ENCODE measurements around the gene NSDHL. TPM values are rescaled to one million over a fixed set of nuclear protein-coding genes. Genes with fewer than 3 reads are reported as not detected.
"Not testable (repeated sequence)": the region's sequence is repeated elsewhere in the genome, so short reads cannot be mapped to it uniquely, and the experiment has no call there.

NSDHL gene
- polyA plus RNA-seq, 4 donors: 29.4 to 33.3 (median 31.5) TPM

- DNase-seq (ENCODE audit: low read depth in 4 of 4, low spot score in 3 of 4): not testable (repeated sequence)
Observed at GRCh38 chrX:152910018-152910417, 79.2 kb downstream of the NSDHL start.

GRCh38 chrX:152912106-152912505 is 81.2 kb downstream of the NSDHL start:
- no peak for DNase-seq (ENCODE audit: low read depth in 4 of 4, low spot score in 3 of 4)

- DNase-seq (ENCODE audit: low read depth in 4 of 4, low spot score in 3 of 4): no peak
Observed at GRCh38 chrX:152912641-152913040, 81.8 kb downstream of the NSDHL start.

GRCh38 chrX:152913346-152913745 is 82.5 kb downstream of the NSDHL start:
- DNase-seq (ENCODE audit: low read depth in 4 of 4, low spot score in 3 of 4): no peak

GRCh38 chrX:152913910-152914309 is 83.0 kb downstream of the NSDHL start:
- no peak for DNase-seq (ENCODE audit: low read depth in 4 of 4, low spot score in 3 of 4)

GRCh38 chrX:152915541-152916241 is 84.8 kb downstream of the NSDHL start:
- no peak for DNase-seq (ENCODE audit: low read depth in 4 of 4, low spot score in 3 of 4)

- no peak for DNase-seq (ENCODE audit: low read depth in 4 of 4, low spot score in 3 of 4)
Observed at GRCh38 chrX:152917656-152918579, 87.1 kb downstream of the NSDHL start.

- no peak for DNase-seq (ENCODE audit: low read depth in 4 of 4, low spot score in 3 of 4)
Observed at GRCh38 chrX:152918707-152919106, 87.8 kb downstream of the NSDHL start.

Other genes starting within 250 kb of the NSDHL start
- 1 to 10 TPM; 1.1 to 2.3 (median 1.6) TPM for gene GABRQ, start 193.2 kb upstream of the NSDHL start, polyA plus RNA-seq (ENCODE audit: insufficient read length in 4 of 4)
- not detected for gene MAGEA3, start 132.3 kb upstream of the NSDHL start, polyA plus RNA-seq (ENCODE audit: insufficient read length in 4 of 4)
- gene CSAG2, start 121.8 kb upstream of the NSDHL start, polyA plus RNA-seq (ENCODE audit: insufficient read length in 4 of 4): not detected
- not detected for gene MAGEA2B, start 116.4 kb upstream of the NSDHL start, polyA plus RNA-seq (ENCODE audit: insufficient read length in 4 of 4)
- gene CSAG1, start 97.3 kb upstream of the NSDHL start, polyA plus RNA-seq (ENCODE audit: insufficient read length in 4 of 4): not detected
- gene MAGEA12, start 97.3 kb upstream of the NSDHL start, polyA plus RNA-seq (ENCODE audit: insufficient read length in 4 of 4): not detected
- gene MAGEA2, start 77.2 kb upstream of the NSDHL start, polyA plus RNA-seq (ENCODE audit: insufficient read length in 4 of 4): not detected
- gene CSAG3, start 71.8 kb upstream of the NSDHL start, polyA plus RNA-seq (ENCODE audit: insufficient read length in 4 of 4): not detected
- gene MAGEA6, start 61.4 kb upstream of the NSDHL start, polyA plus RNA-seq (ENCODE audit: insufficient read length in 4 of 4): not detected
- gene CETN2, start 306 bp upstream of the NSDHL start, polyA plus RNA-seq (ENCODE audit: insufficient read length in 4 of 4): 100 to 1,000 TPM; 119 to 135 (median 132) TPM
- gene ZNF185, start 67.0 kb downstream of the NSDHL start, polyA plus RNA-seq (ENCODE audit: insufficient read length in 4 of 4): 10 to 100 TPM; 48.3 to 53.0 (median 49.6) TPM
- under 1 TPM; 0.10 to 0.41 (median 0.25) TPM for gene PNMA5, start 163.1 kb downstream of the NSDHL start, polyA plus RNA-seq (ENCODE audit: insufficient read length in 4 of 4)
- 10 to 100 TPM; 18.5 to 32.8 (median 27.0) TPM for gene PNMA3, start 225.4 kb downstream of the NSDHL start, polyA plus RNA-seq (ENCODE audit: insufficient read length in 4 of 4)
- 10 to 100 TPM in 1 of 4 donors, 1 to 10 TPM in 3; 7.8 to 17.6 (median 9.3) TPM for gene PNMA6A, start 241.4 kb downstream of the NSDHL start, polyA plus RNA-seq (ENCODE audit: insufficient read length in 4 of 4)

Data from right renal pelvis (tissue), 4 donors.